Gastrocnemius medialis (tissue), 4 donors: Measurements from ENCODE around the gene CENPO.

Source experiments
- POLR2A ChIP-seq, 2 donors: fragments of 450-650 bp; IDR thresholded peaks; one replicate each; pipeline ENCODE4 v1.6.1; 2017; ENCODE audit warnings: antibody characterized with exemption in 2 of 2, mild to moderate bottlenecking in 2 of 2, moderate library complexity in 2 of 2
- TF ChIP-seq, protein P1 (sequence below), 5 experiments: fragments of 450-650 bp in 3 of 5; fragments of 200-600 bp in 2 of 5; sonication (generic) in 2 of 5; IDR thresholded peaks in 4 of 5; conservative IDR thresholded peaks in 1 of 5; 1 replicate in 4 of 5; 2 replicates in 1 of 5; pipeline ENCODE4 v1.5.1; 2016 to 2019; ENCODE audit warnings: antibody characterized with exemption in 5 of 5, mild to moderate bottlenecking in 3 of 5, moderate library complexity in 3 of 5

DNA sequence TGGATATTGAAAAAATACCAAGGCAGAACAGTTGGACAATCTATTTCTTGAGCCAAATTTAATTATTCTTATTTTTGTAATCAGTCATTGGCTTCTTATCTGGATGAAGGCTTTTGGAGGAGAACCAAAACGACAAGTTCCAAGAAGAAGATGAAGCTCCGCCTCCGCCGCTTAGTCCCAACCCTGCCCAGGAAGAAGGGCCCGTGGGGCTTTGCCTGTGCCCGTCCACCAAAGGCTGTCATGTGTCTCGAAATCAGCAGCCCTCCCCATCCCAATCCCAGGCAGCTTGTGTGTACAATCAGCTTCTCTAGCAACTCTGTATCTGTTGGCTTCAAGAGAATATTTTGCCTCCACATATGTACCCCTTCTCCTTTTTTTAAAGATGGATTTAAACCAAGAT is 24.6 kb upstream of the CENPO start:
- TF ChIP-seq, protein P1, sequence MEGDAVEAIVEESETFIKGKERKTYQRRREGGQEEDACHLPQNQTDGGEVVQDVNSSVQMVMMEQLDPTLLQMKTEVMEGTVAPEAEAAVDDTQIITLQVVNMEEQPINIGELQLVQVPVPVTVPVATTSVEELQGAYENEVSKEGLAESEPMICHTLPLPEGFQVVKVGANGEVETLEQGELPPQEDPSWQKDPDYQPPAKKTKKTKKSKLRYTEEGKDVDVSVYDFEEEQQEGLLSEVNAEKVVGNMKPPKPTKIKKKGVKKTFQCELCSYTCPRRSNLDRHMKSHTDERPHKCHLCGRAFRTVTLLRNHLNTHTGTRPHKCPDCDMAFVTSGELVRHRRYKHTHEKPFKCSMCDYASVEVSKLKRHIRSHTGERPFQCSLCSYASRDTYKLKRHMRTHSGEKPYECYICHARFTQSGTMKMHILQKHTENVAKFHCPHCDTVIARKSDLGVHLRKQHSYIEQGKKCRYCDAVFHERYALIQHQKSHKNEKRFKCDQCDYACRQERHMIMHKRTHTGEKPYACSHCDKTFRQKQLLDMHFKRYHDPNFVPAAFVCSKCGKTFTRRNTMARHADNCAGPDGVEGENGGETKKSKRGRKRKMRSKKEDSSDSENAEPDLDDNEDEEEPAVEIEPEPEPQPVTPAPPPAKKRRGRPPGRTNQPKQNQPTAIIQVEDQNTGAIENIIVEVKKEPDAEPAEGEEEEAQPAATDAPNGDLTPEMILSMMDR (IDR thresholded peaks at IDR 0.05 in 4 of 5, conservative IDR thresholded peaks at IDR 0.05 in 1 of 5) = no peak
- TF ChIP-seq POLR2A (IDR thresholded peaks at IDR 0.05) = no peak
